ENCODE results near the gene HOXC4.

DNA sequence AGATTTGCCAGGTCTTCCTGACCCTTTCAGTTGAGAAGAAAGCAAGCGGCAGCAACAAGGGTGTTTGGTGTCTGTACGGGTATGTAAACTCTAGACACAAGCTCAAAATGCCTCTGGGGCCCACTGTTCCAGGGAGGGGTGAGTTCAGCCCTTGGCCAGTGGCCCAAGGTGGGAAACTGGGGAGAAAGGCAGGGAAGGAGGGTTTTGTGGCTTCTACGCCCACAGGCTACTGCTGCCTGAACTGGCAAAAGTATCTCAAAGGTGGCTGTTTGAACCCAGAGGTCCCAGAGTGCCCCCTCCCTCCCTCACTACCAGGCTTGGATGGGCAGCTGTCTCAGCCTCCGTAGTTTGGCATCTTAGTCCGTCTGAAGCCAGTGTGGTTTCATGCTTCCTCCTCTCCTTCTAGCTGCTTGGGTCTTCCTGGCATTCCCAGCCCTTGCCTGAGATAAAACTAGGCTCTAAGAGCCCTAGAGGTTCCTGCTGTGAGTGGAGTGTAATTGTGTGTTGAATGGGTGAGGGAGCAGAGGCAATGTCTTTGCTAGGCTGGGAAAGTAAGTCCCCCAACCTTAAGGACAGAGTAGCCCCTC lies 15.3 kb upstream of the HOXC4 start:
- TF ChIP-seq GATA3 (IDR thresholded peaks at IDR 0.05; ENCODE audit: low read depth, low read length) = no peak
- TF ChIP-seq GATA2 (IDR thresholded peaks at IDR 0.05; ENCODE audit: low read depth, low read length) = no peak
